ENCODE data around the gene PINLYP.

Gene PINLYP

DNA sequence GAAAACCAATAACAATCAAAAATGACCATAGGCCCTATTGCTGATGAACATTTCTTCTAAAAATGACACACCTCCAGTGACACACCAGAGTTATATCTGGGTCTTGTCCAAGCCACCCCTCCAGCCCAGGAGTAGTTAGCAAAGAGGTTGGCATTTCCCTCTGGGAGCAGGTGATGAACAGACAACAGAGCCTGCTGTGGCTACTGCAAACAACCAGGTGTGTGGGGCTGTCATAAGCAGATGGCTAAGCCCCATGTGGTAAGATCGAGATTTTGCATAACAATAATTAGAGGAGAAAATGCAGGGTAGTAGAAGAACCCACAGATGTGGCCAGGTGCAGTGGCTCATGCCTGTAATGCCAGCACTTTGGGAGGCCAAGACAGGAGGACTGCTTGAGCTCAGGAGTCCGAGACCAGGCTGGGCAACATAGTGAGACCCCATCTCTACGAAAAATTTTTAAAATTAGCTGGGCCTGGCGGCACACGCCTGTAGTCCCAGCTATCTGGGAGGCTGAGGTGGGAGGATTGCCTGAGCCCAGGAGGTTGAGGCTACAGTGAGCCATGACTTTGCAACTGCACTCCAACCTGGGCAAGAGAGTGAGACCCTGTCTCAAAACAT lies 5.3 kb upstream of the PINLYP start:
- DNase-seq (ENCODE audit: low read depth, low spot score): no peak
- peaks cover 3% of the 10 kb centered on the region for H3K4me1 ChIP-seq (ENCODE audit: insufficient read depth, insufficient read length)
- H3K27me3 ChIP-seq (ENCODE audit: insufficient read depth, insufficient read length): no peaks in the 10 kb centered on the region
- no peak overlapping the region for H3K9ac ChIP-seq (ENCODE audit: insufficient read length, low read depth)
- no peak overlapping the region for H3K4me3 ChIP-seq (ENCODE audit: insufficient read length, low read depth)
- TF ChIP-seq SUZ12 (IDR thresholded peaks at IDR 0.05; ENCODE audit: extremely low read depth, insufficient read depth, insufficient read length): no peak
- no peak for TF ChIP-seq ZNF274 (IDR thresholded peaks at IDR 0.05; ENCODE audit: low read depth, low read length)
- TF ChIP-seq YY1 (IDR thresholded peaks at IDR 0.05; ENCODE audit: insufficient read depth, insufficient read length): no peak
- no peaks in the 10 kb centered on the region for H3K9me3 ChIP-seq (ENCODE audit: insufficient read depth, low read length)
- peaks cover 15% of the 10 kb centered on the region for H3K36me3 ChIP-seq (ENCODE audit: insufficient read depth, insufficient read length, low read length)

DNA sequence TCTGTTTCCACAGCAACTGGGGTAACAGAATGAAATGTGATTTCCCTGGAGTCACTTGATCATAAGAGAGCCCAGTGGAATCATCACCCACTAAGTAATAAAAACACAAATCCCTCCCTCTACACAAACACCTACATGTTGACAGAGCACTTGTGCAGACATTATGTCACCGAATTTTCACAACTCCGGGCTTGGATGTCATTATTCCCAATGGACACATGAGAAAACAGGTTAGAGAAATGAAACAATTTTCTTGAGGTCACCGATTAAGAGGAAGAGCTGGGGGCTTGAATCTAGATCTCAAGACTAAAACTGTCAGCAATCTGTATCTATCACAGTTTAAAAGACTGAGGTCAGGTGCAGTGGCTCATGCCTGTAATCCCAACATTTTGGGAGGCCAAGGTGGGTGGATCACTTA lies 3.4 kb upstream of the PINLYP start:
- DNase-seq (ENCODE audit: low read depth, low spot score): no peak

DNA sequence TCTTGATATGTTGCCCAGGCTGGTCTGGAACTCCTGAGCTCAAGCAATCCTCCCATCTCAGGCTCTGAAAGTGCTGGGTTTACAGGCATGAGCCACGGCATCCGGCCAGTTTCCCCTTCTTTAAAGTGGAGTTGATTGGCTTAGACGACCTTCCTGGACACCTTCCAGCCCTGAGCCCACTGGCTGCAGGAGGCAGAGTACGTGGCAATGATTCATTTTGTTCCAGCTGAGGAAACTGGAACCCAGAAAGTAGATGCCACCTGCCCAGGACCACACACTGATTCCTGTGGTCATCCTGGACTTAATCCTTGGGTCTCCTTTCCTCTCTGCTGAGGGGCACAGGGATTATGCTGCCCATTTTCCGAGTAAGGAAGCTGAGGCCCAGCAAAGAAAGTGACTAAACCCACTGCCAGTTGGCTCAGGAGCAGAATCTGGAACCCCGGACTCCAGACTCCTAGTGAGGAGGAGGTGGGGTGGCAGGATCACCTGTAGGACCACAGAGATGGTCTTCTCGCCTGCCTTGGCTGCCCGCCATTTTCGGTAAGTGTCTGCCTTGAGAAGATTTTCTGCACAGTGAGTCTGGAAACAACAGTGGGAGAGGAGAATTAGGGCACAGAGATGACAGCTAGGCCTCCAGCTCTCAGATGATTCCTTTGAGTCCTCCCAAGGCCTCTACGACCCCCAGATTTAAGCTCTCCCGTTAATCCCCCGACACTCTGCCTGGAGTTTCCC lies 1.0 kb upstream of the PINLYP start:
- Histone ChIP-seq H3K9me3 (ENCODE audit: insufficient read depth, low read length) (no peaks in the 10 kb centered on the region), H3K9ac (ENCODE audit: insufficient read length, low read depth) (peak overlapping the region; percentile 84), H3K36me3 (ENCODE audit: insufficient read depth, insufficient read length, low read length) (peaks cover 12% of the 10 kb centered on the region), H3K4me1 (ENCODE audit: insufficient read depth, insufficient read length) (peaks cover 6% of the 10 kb centered on the region), H3K27me3 (ENCODE audit: insufficient read depth, insufficient read length) (no peaks in the 10 kb centered on the region), H3K4me3 (ENCODE audit: insufficient read length, low read depth) (peak overlapping the region; percentile 57)
- no peak for TF ChIP-seq ZNF274 (IDR thresholded peaks at IDR 0.05; ENCODE audit: low read depth, low read length)
- TF ChIP-seq SUZ12 (IDR thresholded peaks at IDR 0.05; ENCODE audit: extremely low read depth, insufficient read depth, insufficient read length): no peak
- TF ChIP-seq YY1 (IDR thresholded peaks at IDR 0.05; ENCODE audit: insufficient read depth, insufficient read length): no peak
- no peak for DNase-seq (ENCODE audit: low read depth, low spot score)

More for the DNA sequence above, 3.4 kb upstream of the PINLYP start:
- TF ChIP-seq ZNF274 (IDR thresholded peaks at IDR 0.05; ENCODE audit: low read depth, low read length) (no peak), SUZ12 (IDR thresholded peaks at IDR 0.05; ENCODE audit: extremely low read depth, insufficient read depth, insufficient read length) (no peak), YY1 (IDR thresholded peaks at IDR 0.05; ENCODE audit: insufficient read depth, insufficient read length) (no peak)
- peaks cover 6% of the 10 kb centered on the region for H3K4me1 ChIP-seq (ENCODE audit: insufficient read depth, insufficient read length)
- no peaks in the 10 kb centered on the region for H3K27me3 ChIP-seq (ENCODE audit: insufficient read depth, insufficient read length)
- H3K9me3 ChIP-seq (ENCODE audit: insufficient read depth, low read length): no peaks in the 10 kb centered on the region
- H3K9ac ChIP-seq (ENCODE audit: insufficient read length, low read depth): no peak overlapping the region
- peaks cover 15% of the 10 kb centered on the region for H3K36me3 ChIP-seq (ENCODE audit: insufficient read depth, insufficient read length, low read length)
- H3K4me3 ChIP-seq (ENCODE audit: insufficient read length, low read depth): no peak overlapping the region

DNA sequence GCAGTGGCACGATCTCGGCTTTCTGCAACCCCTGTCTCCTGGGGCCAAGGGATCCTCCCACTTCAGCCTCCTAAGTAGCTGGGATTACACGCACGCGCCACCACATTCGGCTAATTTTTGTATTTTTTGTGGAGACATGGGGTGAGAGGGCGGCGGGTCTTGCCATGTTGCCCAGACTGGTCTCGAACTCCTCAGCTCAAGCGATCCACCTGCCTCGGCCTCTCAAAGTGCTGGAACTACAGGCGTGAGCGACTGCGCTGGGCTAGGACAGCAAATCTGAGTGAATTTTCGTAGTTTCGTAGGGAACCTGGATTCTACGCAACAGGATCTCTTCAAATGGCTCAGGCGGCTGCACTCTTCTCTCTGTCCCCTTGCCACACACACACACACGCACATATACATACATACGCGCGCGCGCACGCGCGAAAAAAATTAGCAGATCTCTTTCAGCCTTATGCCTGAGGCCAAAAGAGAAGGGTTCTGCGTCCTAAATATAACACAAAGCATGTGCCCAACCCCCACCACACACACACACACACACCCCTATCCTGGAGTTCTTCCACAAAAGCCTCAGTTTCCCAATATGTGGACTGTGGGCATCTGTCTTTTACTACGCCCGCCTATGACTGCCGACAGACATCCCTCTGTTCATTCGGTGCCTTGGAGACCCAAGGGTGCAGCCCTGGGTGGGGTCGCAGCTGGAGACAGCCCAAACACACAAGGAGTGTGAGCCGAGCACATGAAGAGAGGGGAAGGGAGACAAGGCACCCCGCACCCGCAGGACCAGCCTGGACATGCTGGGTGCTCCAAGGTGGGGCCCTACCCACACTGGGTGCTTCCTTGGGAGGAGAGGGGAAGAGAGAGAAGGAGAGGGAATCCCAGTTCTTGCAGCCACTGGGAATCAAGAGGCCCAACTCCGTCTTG lies 616 bp downstream of the PINLYP start:
- Histone ChIP-seq H3K4me1 (ENCODE audit: insufficient read depth, insufficient read length) (peaks cover 6% of the 10 kb centered on the region), H3K9me3 (ENCODE audit: insufficient read depth, low read length) (no peaks in the 10 kb centered on the region), H3K4me3 (ENCODE audit: insufficient read length, low read depth) (peak overlapping the region; percentile 11), H3K27me3 (ENCODE audit: insufficient read depth, insufficient read length) (no peaks in the 10 kb centered on the region), H3K9ac (ENCODE audit: insufficient read length, low read depth) (no peak overlapping the region), H3K36me3 (ENCODE audit: insufficient read depth, insufficient read length, low read length) (peaks cover 12% of the 10 kb centered on the region)
- no peak for DNase-seq (ENCODE audit: low read depth, low spot score)
- no peak for TF ChIP-seq ZNF274 (IDR thresholded peaks at IDR 0.05; ENCODE audit: low read depth, low read length)
- no peak for TF ChIP-seq YY1 (IDR thresholded peaks at IDR 0.05; ENCODE audit: insufficient read depth, insufficient read length)
- no peak for TF ChIP-seq SUZ12 (IDR thresholded peaks at IDR 0.05; ENCODE audit: extremely low read depth, insufficient read depth, insufficient read length)

DNA sequence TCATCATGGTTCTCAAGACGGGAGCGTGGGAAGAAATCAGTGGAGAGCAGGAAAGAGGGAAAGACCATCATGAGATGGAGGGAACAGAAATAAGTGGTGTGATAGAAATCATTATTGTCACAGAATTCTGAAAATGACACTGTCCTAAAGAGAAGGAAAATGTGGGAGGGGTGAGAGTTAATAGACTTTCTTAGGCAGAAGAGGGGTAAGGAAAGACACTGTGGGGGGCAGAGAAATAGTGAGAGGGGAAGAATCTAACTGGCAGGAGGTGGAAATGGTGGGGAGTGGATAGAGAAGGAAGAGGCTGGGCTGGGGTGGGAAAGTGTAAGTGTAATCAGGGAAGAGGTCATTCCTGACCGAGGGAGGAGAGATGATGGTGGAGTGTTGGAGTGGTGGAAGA lies 3.2 kb downstream of the PINLYP start:
- Histone ChIP-seq H3K27me3 (ENCODE audit: insufficient read depth, insufficient read length) (no peaks in the 10 kb centered on the region), H3K4me1 (ENCODE audit: insufficient read depth, insufficient read length) (peaks cover 6% of the 10 kb centered on the region), H3K9ac (ENCODE audit: insufficient read length, low read depth) (no peak overlapping the region), H3K4me3 (ENCODE audit: insufficient read length, low read depth) (no peak overlapping the region), H3K36me3 (ENCODE audit: insufficient read depth, insufficient read length, low read length) (peaks cover 4% of the 10 kb centered on the region), H3K9me3 (ENCODE audit: insufficient read depth, low read length) (no peaks in the 10 kb centered on the region)
- no peak for DNase-seq (ENCODE audit: low read depth, low spot score)
- TF ChIP-seq ZNF274 (IDR thresholded peaks at IDR 0.05; ENCODE audit: low read depth, low read length) (no peak), SUZ12 (IDR thresholded peaks at IDR 0.05; ENCODE audit: extremely low read depth, insufficient read depth, insufficient read length) (no peak), YY1 (IDR thresholded peaks at IDR 0.05; ENCODE audit: insufficient read depth, insufficient read length) (no peak)

DNA sequence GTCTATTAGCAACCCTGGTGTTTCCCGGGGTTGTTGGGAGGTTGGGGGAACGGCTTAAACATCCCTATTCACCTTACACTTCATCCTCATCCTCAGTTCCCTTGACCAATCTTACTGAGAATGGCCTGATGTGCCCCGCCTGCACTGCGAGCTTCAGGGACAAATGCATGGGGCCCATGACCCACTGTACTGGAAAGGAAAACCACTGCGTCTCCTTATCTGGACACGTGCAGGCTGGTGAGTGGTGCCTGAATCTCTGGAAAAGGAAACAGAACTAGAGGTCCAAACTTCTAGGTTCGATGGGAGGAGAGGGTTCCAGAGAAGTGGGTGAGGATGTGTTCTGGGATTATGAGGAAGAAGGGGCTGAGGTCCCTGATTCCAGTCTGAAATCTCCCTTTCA lies 5.9 kb downstream of the PINLYP start:
- H3K4me3 ChIP-seq (ENCODE audit: insufficient read length, low read depth): no peak overlapping the region
- TF ChIP-seq SUZ12 (IDR thresholded peaks at IDR 0.05; ENCODE audit: extremely low read depth, insufficient read depth, insufficient read length) (no peak), YY1 (IDR thresholded peaks at IDR 0.05; ENCODE audit: insufficient read depth, insufficient read length) (no peak), ZNF274 (IDR thresholded peaks at IDR 0.05; ENCODE audit: low read depth, low read length) (no peak)
- H3K27me3 ChIP-seq (ENCODE audit: insufficient read depth, insufficient read length): no peaks in the 10 kb centered on the region

More for the DNA sequence above, 5.9 kb downstream of the PINLYP start:
- Histone ChIP-seq H3K36me3 (ENCODE audit: insufficient read depth, insufficient read length, low read length) (peaks cover 7% of the 10 kb centered on the region), H3K9ac (ENCODE audit: insufficient read length, low read depth) (peak overlapping the region; percentile 28), H3K4me1 (ENCODE audit: insufficient read depth, insufficient read length) (no peaks in the 10 kb centered on the region), H3K9me3 (ENCODE audit: insufficient read depth, low read length) (no peaks in the 10 kb centered on the region)
- no peak for DNase-seq (ENCODE audit: low read depth, low spot score)
